DOHH2 (cell line): ENCODE data around the gene NDUFS7.

Experiments used
- EZH2phosphoT487 ChIP-seq: fragments of 200-600 bp; sonication (generic); IDR thresholded peaks from 2 replicates; pipeline ENCODE4 v1.6.1; 2017; ENCODE audit warnings: borderline replicate concordance, mild to moderate bottlenecking, antibody characterized with exemption, low read length, moderate library complexity, mixed read lengths
- TF ChIP-seq, protein P1 (sequence below): fragments of 200-600 bp; sonication (generic); IDR thresholded peaks from one replicate; pipeline ENCODE4 v1.5.1; 2014; ENCODE audit warnings: antibody characterized with exemption, mild to moderate bottlenecking, low read depth, low read length; ENCODE audit not compliant: poor library complexity, severe bottlenecking

DNA sequence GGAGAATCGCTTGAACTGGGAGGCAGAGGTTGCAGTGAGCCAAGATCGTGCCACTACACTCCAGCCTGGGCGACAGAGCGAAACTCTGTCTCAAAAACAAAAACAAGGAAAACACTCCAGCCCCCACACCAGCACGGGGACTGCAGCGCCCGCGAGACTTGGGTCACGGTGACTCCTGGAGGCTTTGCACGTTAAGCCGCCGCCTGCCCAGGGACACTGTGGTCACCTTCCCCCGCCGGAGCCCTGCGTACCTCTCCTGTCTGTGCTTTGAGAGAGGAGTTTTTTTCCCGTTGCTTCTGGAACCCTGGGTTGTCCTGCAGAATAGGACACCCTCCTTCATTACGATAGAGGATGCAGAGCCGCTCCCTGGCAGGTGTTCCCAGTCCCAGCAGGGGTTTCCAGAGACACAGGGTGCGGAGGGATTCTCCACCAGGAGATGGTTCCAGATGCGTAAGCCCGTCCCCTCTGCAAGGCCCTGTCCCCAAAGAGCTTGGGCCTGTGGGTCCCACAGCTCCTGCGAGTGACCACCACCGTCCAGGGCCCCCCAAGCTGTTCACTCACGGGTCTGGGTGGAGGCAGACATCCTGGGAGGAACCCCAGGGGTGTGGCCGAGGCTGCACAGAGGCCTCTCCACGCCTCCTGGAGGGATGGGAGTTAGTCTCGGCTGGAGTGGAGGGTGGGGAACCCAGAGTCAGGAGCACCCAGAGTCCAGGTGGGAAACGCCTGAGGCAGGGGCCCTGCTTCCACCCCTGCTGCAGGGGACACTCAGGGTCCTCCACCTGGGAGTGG, 42.8 kb upstream of the NDUFS7 start:
- TF ChIP-seq, protein P1, sequence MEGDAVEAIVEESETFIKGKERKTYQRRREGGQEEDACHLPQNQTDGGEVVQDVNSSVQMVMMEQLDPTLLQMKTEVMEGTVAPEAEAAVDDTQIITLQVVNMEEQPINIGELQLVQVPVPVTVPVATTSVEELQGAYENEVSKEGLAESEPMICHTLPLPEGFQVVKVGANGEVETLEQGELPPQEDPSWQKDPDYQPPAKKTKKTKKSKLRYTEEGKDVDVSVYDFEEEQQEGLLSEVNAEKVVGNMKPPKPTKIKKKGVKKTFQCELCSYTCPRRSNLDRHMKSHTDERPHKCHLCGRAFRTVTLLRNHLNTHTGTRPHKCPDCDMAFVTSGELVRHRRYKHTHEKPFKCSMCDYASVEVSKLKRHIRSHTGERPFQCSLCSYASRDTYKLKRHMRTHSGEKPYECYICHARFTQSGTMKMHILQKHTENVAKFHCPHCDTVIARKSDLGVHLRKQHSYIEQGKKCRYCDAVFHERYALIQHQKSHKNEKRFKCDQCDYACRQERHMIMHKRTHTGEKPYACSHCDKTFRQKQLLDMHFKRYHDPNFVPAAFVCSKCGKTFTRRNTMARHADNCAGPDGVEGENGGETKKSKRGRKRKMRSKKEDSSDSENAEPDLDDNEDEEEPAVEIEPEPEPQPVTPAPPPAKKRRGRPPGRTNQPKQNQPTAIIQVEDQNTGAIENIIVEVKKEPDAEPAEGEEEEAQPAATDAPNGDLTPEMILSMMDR, result no peak
- no peak for TF ChIP-seq EZH2phosphoT487
